Keratinocyte (primary cell): ENCODE data around the gene KCNJ15.

Experiments used
- EZH2 ChIP-seq: IDR thresholded peaks from one replicate; pipeline ENCODE4 v1.6.1; 2012; ENCODE audit warnings: inconsistent platforms, mild to moderate bottlenecking, low read length, moderate library complexity
- TF ChIP-seq, protein P1 (sequence below), 3 experiments: IDR thresholded peaks in 1 of 3; conservative IDR thresholded peaks in 1 of 3; optimal IDR thresholded peaks in 1 of 3; 2 replicates in 2 of 3; 3 replicates in 1 of 3; pipeline versions ENCODE3 to v1.5.1; 2011; ENCODE audit warnings: low read length in 3 of 3, mild to moderate bottlenecking in 3 of 3, moderate library complexity in 2 of 3, control low read depth in 1 of 3, inconsistent platforms in 1 of 3; ENCODE audit not compliant: insufficient read depth in 2 of 3; ENCODE audit errors: extremely low read depth in 1 of 3

DNA sequence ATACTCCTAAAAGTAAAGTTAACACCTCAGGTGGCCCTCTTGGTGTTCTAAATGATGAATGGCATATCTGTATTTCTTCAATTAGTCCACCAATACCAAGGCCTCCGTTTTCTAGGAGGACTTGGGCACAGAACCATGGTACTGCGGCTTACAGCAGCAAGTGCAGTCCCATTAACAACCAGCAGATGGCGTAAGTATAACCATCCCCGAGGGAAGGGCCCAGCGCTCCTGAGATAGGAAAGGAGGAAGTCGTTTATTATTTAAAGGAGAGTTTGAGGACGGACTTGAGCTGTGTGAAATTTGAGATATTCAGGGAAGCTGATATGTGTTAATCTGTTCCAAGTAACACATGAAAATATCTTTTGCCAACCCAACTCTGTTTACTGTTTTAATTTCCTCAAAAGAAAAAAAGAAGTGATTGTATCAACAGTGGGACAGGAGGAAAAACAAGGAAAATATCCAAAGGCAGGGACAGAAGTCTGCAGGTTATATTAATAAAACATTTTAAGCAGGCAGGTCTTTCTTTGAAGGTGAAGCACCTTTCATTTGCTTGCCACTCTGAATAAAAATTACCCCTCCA, 37.7 kb upstream of the KCNJ15 start:
- TF ChIP-seq, protein P1, sequence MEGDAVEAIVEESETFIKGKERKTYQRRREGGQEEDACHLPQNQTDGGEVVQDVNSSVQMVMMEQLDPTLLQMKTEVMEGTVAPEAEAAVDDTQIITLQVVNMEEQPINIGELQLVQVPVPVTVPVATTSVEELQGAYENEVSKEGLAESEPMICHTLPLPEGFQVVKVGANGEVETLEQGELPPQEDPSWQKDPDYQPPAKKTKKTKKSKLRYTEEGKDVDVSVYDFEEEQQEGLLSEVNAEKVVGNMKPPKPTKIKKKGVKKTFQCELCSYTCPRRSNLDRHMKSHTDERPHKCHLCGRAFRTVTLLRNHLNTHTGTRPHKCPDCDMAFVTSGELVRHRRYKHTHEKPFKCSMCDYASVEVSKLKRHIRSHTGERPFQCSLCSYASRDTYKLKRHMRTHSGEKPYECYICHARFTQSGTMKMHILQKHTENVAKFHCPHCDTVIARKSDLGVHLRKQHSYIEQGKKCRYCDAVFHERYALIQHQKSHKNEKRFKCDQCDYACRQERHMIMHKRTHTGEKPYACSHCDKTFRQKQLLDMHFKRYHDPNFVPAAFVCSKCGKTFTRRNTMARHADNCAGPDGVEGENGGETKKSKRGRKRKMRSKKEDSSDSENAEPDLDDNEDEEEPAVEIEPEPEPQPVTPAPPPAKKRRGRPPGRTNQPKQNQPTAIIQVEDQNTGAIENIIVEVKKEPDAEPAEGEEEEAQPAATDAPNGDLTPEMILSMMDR (optimal IDR thresholded peaks at IDR 0.05 in 1 of 3, IDR thresholded peaks at IDR 0.05 in 1 of 3, conservative IDR thresholded peaks at IDR 0.05 in 1 of 3; ENCODE audit: extremely low read depth in 1 of 3, insufficient read depth in 2 of 3, low read length in 3 of 3) = peak; percentile 79 to 96 (median 89)
- TF ChIP-seq EZH2 = no peak
